ENCODE data around the gene TMEM208. TPM values are rescaled to one million over a fixed set of nuclear protein-coding genes. Genes with fewer than 3 reads are reported as not detected.
A peak's percentile ranks its signal among the peaks of the same experiment; 100 is the strongest.

Gene TMEM208
- 21.2 TPM for total RNA-seq

GRCh38 chr16:67226804-67227566 is at the start of gene TMEM208:
Gene TMEM208 (plus strand): TSS chr16:67227130. CDS start chr16:67227219, 89 bp downstream.
- peak; percentile 95 to 98 for DNase-seq (ENCODE audit: low spot score in 2 of 2)
- no peak for FAIRE-seq

GRCh38 chr16:67177743-67178699 is 48.9 kb upstream of the TMEM208 start:
- FAIRE-seq (no peak), DNase-seq (ENCODE audit: low spot score in 2 of 2) (no peak)

DNA sequence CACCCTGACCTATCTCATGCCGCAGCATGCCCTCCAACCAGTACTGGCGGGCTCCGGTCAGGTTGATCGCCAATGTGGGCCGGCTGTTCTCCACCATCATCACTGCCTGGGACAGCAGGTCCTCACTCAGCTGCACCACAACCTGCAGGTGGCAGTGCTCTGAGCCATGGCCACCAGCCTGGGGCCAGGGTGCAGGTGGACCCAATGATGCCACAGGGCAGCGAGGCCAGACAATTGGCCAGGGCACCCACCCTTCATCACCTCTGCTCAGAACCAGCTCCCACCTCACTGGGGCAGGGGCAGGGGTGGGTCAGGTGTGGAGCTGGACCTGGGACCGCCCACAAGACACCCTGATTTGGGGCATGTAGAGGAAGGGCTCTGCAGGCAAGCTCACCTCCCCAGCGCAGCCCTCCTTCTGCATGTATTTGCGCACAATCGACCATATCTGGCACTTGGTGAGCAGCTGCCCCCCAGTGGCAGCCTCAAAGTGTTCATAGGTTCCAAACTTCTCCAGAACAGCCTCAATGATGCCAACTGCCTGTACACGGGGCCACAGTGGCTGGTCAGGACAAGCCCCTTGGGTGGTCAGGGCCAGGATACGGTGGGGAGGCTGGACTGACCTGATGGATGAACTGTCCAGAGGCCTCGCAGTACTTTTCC is 47.4 kb upstream of the TMEM208 start:
- FAIRE-seq = no peak
- no peak for DNase-seq (ENCODE audit: low spot score in 2 of 2)

- FAIRE-seq = no peak
- no peak for DNase-seq (ENCODE audit: low spot score in 2 of 2)
Observed at GRCh38 chr16:67180166-67180565, 46.8 kb upstream of the TMEM208 start.

- no peak for DNase-seq (ENCODE audit: low spot score in 2 of 2)
- no peak for FAIRE-seq
Observed at GRCh38 chr16:67181346-67181745, 45.6 kb upstream of the TMEM208 start.

GRCh38 chr16:67182288-67182687 is 44.6 kb upstream of the TMEM208 start:
- FAIRE-seq (no peak), DNase-seq (ENCODE audit: low spot score in 2 of 2) (no peak)

GRCh38 chr16:67183284-67183626 is 43.7 kb upstream of the TMEM208 start:
- DNase-seq (ENCODE audit: low spot score in 2 of 2) = no peak
- no peak for FAIRE-seq

DNA sequence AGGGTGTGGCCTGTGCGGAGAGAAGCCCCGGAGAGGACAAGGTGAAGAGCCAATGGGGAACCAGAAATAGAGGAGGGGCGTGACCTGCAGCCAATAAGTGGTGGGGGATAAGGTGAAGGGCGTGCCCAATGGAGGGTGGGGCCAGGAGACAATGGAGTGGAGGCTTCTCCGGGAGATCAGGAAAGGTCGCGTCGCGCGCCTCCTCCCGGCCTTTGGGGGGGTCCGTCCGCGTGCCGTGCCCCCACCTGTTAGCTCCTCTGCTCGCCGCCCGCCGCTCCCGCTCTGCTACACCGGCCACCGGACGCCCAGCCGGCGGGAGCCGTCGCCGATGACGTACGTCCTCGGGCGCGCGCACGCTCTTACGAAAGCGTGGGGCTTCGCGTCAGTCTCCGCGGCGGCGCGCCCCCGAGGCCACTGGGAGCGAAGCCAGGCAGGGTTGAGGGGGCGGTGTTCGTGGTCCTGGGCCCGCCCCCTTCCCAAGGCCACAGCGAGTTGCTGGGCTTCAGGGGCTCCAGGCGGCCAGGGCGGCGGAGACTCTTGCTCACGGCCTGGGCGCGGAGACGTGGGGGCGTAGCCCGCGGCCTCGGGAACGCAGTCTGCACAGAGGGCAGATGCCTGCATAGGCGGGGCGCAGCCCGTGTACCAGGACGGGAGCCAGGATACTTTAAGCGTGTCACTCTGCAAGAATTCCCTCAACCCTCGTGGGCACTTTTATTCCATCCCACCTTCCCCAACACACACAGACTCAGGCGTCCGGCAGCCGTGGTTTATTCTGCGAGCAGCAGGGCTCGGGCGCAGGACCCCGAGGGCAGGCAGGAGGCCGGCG is 43.1 kb upstream of the TMEM208 start, which contains the start of gene MATCAP1:
TSS of gene MATCAP1 (minus strand) at position 337 of the 826 bp plus-strand sequence. CDS start 3,353 bp downstream, outside the sequence.
- peak; percentile 98 to 99 for DNase-seq (ENCODE audit: low spot score in 2 of 2)
- FAIRE-seq = peak; percentile 75

GRCh38 chr16:67184453-67184994 is 42.4 kb upstream of the TMEM208 start:
- DNase-seq (ENCODE audit: low spot score in 2 of 2) (no peak), FAIRE-seq (no peak)

- DNase-seq (ENCODE audit: low spot score in 2 of 2) = peak; percentile 71 to 76
- no peak for FAIRE-seq
Observed at GRCh38 chr16:67184995-67185650, 41.8 kb upstream of the TMEM208 start.

DNA sequence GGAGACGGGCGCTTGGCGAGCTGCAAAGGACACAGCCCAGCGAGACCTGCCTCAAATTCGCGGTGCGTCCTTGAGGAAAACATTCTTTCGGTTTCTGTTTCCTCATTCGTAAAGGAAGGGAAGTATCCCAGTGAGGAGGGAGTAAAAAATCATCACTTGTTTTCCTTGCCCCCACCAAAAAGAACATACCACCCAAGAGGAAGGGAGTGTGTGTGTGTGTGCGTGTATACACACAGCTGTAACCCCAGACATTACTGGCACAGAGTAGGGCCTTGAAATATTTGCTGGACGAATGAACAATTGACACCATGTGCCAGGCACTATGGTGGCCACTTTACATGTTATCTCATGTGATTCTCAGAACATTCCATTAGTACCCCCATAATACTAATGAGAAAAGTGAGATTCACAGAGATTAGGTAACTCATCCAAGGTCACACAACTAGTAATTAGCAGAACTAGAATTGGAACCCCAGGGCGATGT is 41.2 kb upstream of the TMEM208 start:
- DNase-seq (ENCODE audit: low spot score in 2 of 2) (no peak), FAIRE-seq (no peak)

DNA sequence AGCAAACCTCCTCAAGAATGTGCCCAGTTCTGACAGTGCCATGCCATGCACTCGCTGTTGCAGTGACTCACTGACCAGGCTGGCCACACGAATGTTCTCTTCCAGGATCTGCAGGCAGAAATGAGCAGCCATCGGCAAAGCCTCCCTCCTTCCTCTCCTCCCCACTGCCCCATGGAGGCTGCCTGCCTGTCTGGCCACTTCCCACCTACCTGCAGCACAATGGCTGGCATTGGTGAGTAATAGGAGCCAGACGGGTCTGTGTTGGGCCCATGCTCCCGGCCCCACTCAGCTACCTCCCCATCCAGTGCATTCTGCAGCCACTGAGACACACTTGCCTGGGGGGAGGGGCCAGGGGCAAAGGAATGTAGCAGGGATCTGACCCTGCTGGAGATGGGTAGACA is 40.4 kb upstream of the TMEM208 start:
- FAIRE-seq (no peak), DNase-seq (ENCODE audit: low spot score in 2 of 2) (no peak)

DNA sequence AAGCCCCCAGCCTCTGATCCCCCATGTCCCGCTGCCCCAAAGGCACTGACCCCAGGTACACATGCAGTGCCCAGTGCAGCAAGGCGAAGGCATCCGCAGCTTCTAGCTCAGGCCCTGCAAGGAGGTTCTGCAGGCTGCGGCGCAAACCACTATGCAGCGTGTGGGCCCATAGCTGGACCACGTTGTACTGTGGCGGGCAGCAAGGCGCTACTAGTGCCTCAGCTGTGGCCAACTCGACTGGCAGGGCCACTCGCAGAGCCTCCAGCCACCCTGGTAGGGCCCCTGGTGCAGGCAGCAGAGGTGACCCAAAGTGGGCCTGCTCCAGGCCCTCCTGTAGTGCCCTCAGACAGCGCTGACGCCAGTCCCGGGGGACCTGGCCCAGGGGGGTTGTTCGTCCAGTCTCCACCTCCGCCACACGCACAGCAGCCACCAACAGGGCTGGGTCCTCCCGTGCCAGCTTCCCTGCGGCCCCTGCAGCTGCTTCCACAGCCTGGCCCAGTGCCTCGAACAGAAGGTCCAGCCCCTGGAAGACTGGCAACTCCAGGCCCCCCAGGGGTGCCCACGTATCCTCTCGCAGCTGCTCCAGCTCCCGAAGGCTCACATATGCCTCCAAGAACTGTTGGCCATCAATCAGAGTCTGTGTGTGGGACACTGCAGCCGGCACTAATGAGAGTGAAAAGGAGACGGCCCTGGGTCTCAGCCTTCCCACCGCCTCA is 39.6 kb upstream of the TMEM208 start:
- no peak for FAIRE-seq
- no peak for DNase-seq (ENCODE audit: low spot score in 2 of 2)

GRCh38 chr16:67188323-67188722 is 38.6 kb upstream of the TMEM208 start:
- DNase-seq (ENCODE audit: low spot score in 2 of 2) = no peak
- no peak for FAIRE-seq

- FAIRE-seq (no peak), DNase-seq (ENCODE audit: low spot score in 2 of 2) (no peak)
Observed at GRCh38 chr16:67188798-67189197, 38.1 kb upstream of the TMEM208 start.

GRCh38 chr16:67190041-67190440 is 36.9 kb upstream of the TMEM208 start, which contains the start of gene EXOC3L1:
Gene EXOC3L1 (minus strand): TSS chr16:67190136. CDS start chr16:67189676, 460 bp downstream.
- no peak for DNase-seq (ENCODE audit: low spot score in 2 of 2)
- no peak for FAIRE-seq

DNA sequence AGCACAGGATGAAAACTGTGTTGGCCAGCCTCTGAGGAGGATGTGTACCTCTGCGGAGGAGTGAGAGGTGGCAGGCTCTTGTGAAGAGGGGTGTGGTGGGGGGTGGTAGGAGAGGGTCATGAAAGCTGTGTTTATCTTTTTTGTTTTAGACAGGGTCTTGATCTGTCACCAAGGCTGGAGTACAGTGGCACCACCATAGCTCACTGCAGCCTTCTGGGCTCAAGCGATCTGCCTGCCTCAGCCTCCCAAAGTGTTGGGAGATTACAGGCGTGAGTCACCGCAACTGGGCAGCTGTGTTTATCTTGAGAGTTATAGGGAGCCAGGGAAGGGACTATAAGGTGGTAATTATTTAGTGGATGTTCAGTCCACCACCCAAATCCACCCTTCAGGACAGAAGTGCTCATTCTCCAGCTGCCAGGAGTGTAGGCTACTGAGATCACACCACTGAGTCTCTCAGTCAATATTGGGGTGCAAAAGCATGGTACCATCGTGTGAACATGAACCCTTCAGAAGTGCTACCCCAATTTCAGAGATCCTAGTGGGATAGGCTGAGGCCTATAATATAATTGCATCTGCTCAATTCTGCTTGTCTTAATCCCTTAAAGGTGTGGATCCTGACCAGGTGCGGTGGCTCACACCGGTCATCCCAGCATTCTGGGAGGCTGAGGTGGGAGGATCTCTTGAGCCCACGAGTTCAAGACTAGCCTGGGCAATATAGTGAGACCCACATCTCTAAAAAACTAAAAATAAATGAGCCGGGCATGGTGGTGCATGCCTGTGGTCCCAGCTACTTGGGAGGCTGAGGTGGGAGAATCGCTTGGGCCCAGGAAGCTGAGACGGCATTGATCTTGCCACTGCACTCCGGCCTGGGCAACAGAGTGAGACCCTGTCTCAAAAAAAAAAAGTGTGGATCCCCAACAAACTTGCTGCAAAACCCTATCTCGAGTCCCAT is 36.2 kb upstream of the TMEM208 start:
- DNase-seq (ENCODE audit: low spot score in 2 of 2) (no peak), FAIRE-seq (no peak)
